Endothelial cell of umbilical vein (primary cell): Measurements from ENCODE around the gene CARD11. TPM values are rescaled to one million over a fixed set of nuclear protein-coding genes. Genes with fewer than 3 reads are reported as not detected.

ENCODE experiments used
- BruUV-seq: library from RNA; stranded (reverse); fragments of 400-500 nt; replicated peaks from 2 replicates; lab custom pipeline; 2021; lab: Mats Ljungman, UMichigan
- CTCF ChIA-PET: fragments of 300-600, 350-600 bp; sonication (Branson Sonifier 250); formaldehyde crosslinking; loops from one replicate; lab custom pipeline; 2021; ENCODE audit warnings: antibody characterized with exemption, inconsistent platforms; lab: Charles Lee
- POLR2A ChIA-PET: fragments of 300-600, 350-600 bp; sonication (Branson Sonifier 250); formaldehyde crosslinking; loops from one replicate; lab custom pipeline; 2021; ENCODE audit warnings: antibody characterized with exemption, inconsistent platforms; lab: Charles Lee
- DNase-seq: peaks from one replicate; pipeline ENCODE4 v3.0.0-alpha.2; 2011; ENCODE audit warnings: low read depth, low spot score
- FAIRE-seq: peaks from 2 replicates; lab custom pipeline; 2011; peaks lifted over from hg19 to GRCh38; lab: Jason Lieb, UNC
- H2AFZ ChIP-seq: 2 replicates; pipeline ENCODE4 v1.6.0; 2012; ENCODE audit warnings: low read depth, low read length, control low read depth, inconsistent platforms
- H3K27ac ChIP-seq: 2 replicates; pipeline ENCODE4 v1.5.1; 2011; ENCODE audit warnings: low read depth, mild to moderate bottlenecking, control low read depth, low read length, moderate library complexity; ENCODE audit not compliant: insufficient read depth
- H3K27me3 ChIP-seq, 2 experiments: 2 replicates each; pipeline versions ENCODE4 v1.6.0 to v1.6.1; 2011; ENCODE audit warnings: low read length in 2 of 2, mixed read lengths in 1 of 2; ENCODE audit not compliant: control insufficient read depth in 2 of 2, insufficient read depth in 2 of 2
- H3K36me3 ChIP-seq, 2 experiments: 2 replicates in 1 of 2; 3 replicates in 1 of 2; pipeline ENCODE4 v1.5.1; 2011; ENCODE audit warnings: low read length in 2 of 2, mild to moderate bottlenecking in 1 of 2, moderate library complexity in 1 of 2; ENCODE audit not compliant: control insufficient read depth in 2 of 2, insufficient read depth in 2 of 2; ENCODE audit errors: extremely low read depth in 1 of 2
- H3K4me1 ChIP-seq: 3 replicates; pipeline ENCODE4 v1.5.1; 2011; ENCODE audit warnings: mild to moderate bottlenecking, low read length; ENCODE audit not compliant: control insufficient read depth, insufficient read depth; ENCODE audit errors: extremely low read depth
- H3K4me2 ChIP-seq: 2 replicates; pipeline ENCODE4 v1.6.1; 2011; ENCODE audit warnings: low read length, control low read depth, mixed read lengths; ENCODE audit not compliant: insufficient read depth
- H3K4me3 ChIP-seq, 3 experiments: fragments of 200-600 bp in 1 of 3; sonication (generic), shearing (Covaris generic) in 1 of 3; replicated peaks in 1 of 3; 2 replicates each; pipeline ENCODE4 v1.5.1; 2011 to 2016; ENCODE audit warnings: control low read depth in 3 of 3, low read length in 3 of 3, mild to moderate bottlenecking in 2 of 3, inconsistent platforms in 1 of 3, low read depth in 1 of 3, moderate library complexity in 1 of 3; ENCODE audit not compliant: insufficient read depth in 1 of 3
- H3K79me2 ChIP-seq: 2 replicates; pipeline ENCODE4 v1.6.0; 2012; ENCODE audit warnings: low read length, inconsistent platforms; ENCODE audit not compliant: control insufficient read depth, insufficient read depth
- H3K9ac ChIP-seq: replicated peaks from 2 replicates; pipeline ENCODE3; 2011; ENCODE audit warnings: low read length, control low read depth; ENCODE audit not compliant: insufficient read depth; ENCODE audit errors: extremely low read depth
- H3K9me1 ChIP-seq: replicated peaks from 3 replicates; pipeline ENCODE4 v1.6.0; 2011; ENCODE audit warnings: mild to moderate bottlenecking, low read length; ENCODE audit not compliant: control insufficient read depth, insufficient read depth; ENCODE audit errors: extremely low read depth
- H3K9me3 ChIP-seq: replicated peaks from 2 replicates; pipeline ENCODE4 v1.5.1; 2012; ENCODE audit warnings: low read length, inconsistent platforms; ENCODE audit not compliant: control insufficient read depth, insufficient read depth
- H4K20me1 ChIP-seq: replicated peaks from 2 replicates; pipeline ENCODE3; 2011; ENCODE audit warnings: mild to moderate bottlenecking, low read length; ENCODE audit not compliant: control insufficient read depth, insufficient read depth; ENCODE audit errors: extremely low read depth
- CTCF ChIP-seq, 2 donors: IDR thresholded peaks; 1 replicate in 1 of 2; 2 replicates in 1 of 2; pipeline ENCODE4 v1.5.1; 2011; ENCODE audit warnings: low read length in 2 of 2, mild to moderate bottlenecking in 2 of 2, moderate library complexity in 2 of 2, control low read depth in 1 of 2, inconsistent platforms in 1 of 2, low read depth in 1 of 2; ENCODE audit not compliant: insufficient read depth in 1 of 2; ENCODE audit errors: extremely low read depth in 1 of 2
- EZH2 ChIP-seq: IDR thresholded peaks from 2 replicates; pipeline ENCODE4 v1.6.1; 2012; ENCODE audit warnings: borderline replicate concordance, low read depth, mild to moderate bottlenecking, moderate library complexity, low read length, inconsistent platforms; ENCODE audit not compliant: severe bottlenecking
- JUN ChIP-seq: IDR thresholded peaks from 2 replicates; pipeline ENCODE4 v1.6.1; 2011; ENCODE audit warnings: borderline replicate concordance, low read depth; ENCODE audit not compliant: insufficient read length, insufficient read depth
- MAX ChIP-seq: IDR thresholded peaks from 2 replicates; pipeline ENCODE4 v1.6.1; 2011; ENCODE audit not compliant: insufficient read depth, insufficient read length
- POLR2A ChIP-seq: IDR thresholded peaks from 2 replicates; pipeline ENCODE4 v1.6.1; 2012; ENCODE audit warnings: low read depth, mild to moderate bottlenecking, control low read depth, low read length
- dilution Hi-C: fragments of 300-500 bp; cut with MboI; formaldehyde crosslinking; loops from one replicate; pipeline ENCODE4 v1.15.0; 2019; ENCODE audit warnings: low sequenced_read_pairs; ENCODE audit not compliant: extremely low pct_ligation_motif_present
- intact Hi-C: fragments of 100-400 bp; cut with micrococcal nuclease; formaldehyde crosslinking; loops from one replicate; pipeline ENCODE4 v1.10.0; 2022
- polyA plus RNA-seq, 4 experiments: library from polyadenylated mRNA; depleted of rRNA in 3 of 4; stranded (reverse) in 3 of 4; unstranded in 1 of 4; fragments of >200 nt; gene quantifications; 2 replicates each; pipeline versions ENCODE4 v1.2.1 to v1.2.3, GENCODE V29; 2011 to 2012; ENCODE audit warnings: missing spikeins in 1 of 4
- total RNA-seq: library from RNA; stranded (reverse); gene quantifications from 2 replicates; pipeline ENCODE4 v1.2.3, GENCODE V29; 2021

The CARD11 gene
- total and polyA plus RNA-seq, 2 donors (not counting 3 experiments of a cell fraction or from before 2014, with no cell fraction given) = 20.4 to 41.8 TPM

- no peak overlapping the region for H3K4me2 ChIP-seq
- H3K9ac ChIP-seq = no peak overlapping the region
- H3K27ac ChIP-seq = no peak overlapping the region
- dilution Hi-C loops = no loop called here
- ChIA-PET CTCF (interaction anchor here (0.6 kb wide), 1 partner anchor 118 kb away, joined by 3 read pairs; no protein-coding TSS in a partner anchor), POLR2A (no interaction called here)
- H3K4me1 ChIP-seq = no peaks in the 10 kb centered on the region
- H3K27me3 ChIP-seq = no peaks in the 10 kb centered on the region
- peaks cover 0 to 5% of the 10 kb centered on the region in 2 experiments for H3K36me3 ChIP-seq
- no TSS peak for BruUV-seq
- no peaks in the 10 kb centered on the region for H4K20me1 ChIP-seq
- TF ChIP-seq JUN (no peak), CTCF (IDR thresholded peaks at IDR 0.05; ENCODE audit: extremely low read depth in 1 of 2, insufficient read depth in 1 of 2, low read depth in 1 of 2, low read length in 2 of 2) (no peak)
- no peaks in the 10 kb centered on the region for H3K9me3 ChIP-seq
- no peaks in the 10 kb centered on the region for H3K79me2 ChIP-seq
- no peak overlapping the region for H2AFZ ChIP-seq
- intact Hi-C loops = no loop called here
- FAIRE-seq (no peak), DNase-seq (no peak)
- H3K4me3 ChIP-seq = no peak overlapping the region
- no peaks in the 10 kb centered on the region for H3K9me1 ChIP-seq
Measured at GRCh38 chr7:2947058-2947780, 96.4 kb downstream of the CARD11 start.

- no peak for FAIRE-seq
- no peak overlapping the region for H3K4me2 ChIP-seq
Measured at GRCh38 chr7:2945171-2945570, 98.5 kb downstream of the CARD11 start.

More at GRCh38 chr7:2945171-2945570, 98.5 kb downstream of the CARD11 start:
- Histone ChIP-seq H3K4me3 (no peak overlapping the region), H3K27me3 (no peaks in the 10 kb centered on the region), H3K9me1 (no peaks in the 10 kb centered on the region), H2AFZ (no peak overlapping the region), H4K20me1 (no peaks in the 10 kb centered on the region), H3K36me3 (peaks cover 0 to 5% of the 10 kb centered on the region in 2 experiments), H3K9ac (no peak overlapping the region), H3K79me2 (no peaks in the 10 kb centered on the region), H3K4me1 (no peaks in the 10 kb centered on the region), H3K27ac (no peak overlapping the region), H3K9me3 (no peaks in the 10 kb centered on the region)
- POLR2A ChIA-PET = no interaction called here
- no peak for TF ChIP-seq POLR2A
- no peak for TF ChIP-seq MAX
- no peak for TF ChIP-seq EZH2
- CTCF ChIA-PET = no interaction called here
- intact Hi-C loops (no loop called here), dilution Hi-C loops (no loop called here)
- DNase-seq = no peak
- BruUV-seq = no TSS peak
